GM08714 (cell line): ENCODE measurements around the gene KDM4C.

Experiments used
- H3K4me3 ChIP-seq: fragments of 200-500 bp; sonication (Bioruptor generic); 2 replicates; pipeline ENCODE4 v1.5.1; 2014; ENCODE audit warnings: mild to moderate bottlenecking, low read length, inconsistent platforms
- ZNF274 ChIP-seq: IDR thresholded peaks from 2 replicates; pipeline ENCODE4 v1.6.1; 2012; ENCODE audit warnings: mild to moderate bottlenecking, low read depth, low read length

The KDM4C gene

GRCh38 chr9:6927838-6928237 lies 170.1 kb downstream of the KDM4C start:
- no peak overlapping the region for H3K4me3 ChIP-seq
- TF ChIP-seq ZNF274 = no peak

- no peak for TF ChIP-seq ZNF274
- no peak overlapping the region for H3K4me3 ChIP-seq
Observed at GRCh38 chr9:6928863-6929262, 171.1 kb downstream of the KDM4C start.

GRCh38 chr9:6929441-6930215 lies 171.9 kb downstream of the KDM4C start:
- H3K4me3 ChIP-seq = no peak overlapping the region
- no peak for TF ChIP-seq ZNF274

- H3K4me3 ChIP-seq = no peak overlapping the region
- no peak for TF ChIP-seq ZNF274
Observed at GRCh38 chr9:6930827-6931226, 173.1 kb downstream of the KDM4C start.

GRCh38 chr9:6931913-6932312 lies 174.1 kb downstream of the KDM4C start:
- no peak for TF ChIP-seq ZNF274
- H3K4me3 ChIP-seq = no peak overlapping the region

- no peak overlapping the region for H3K4me3 ChIP-seq
- no peak for TF ChIP-seq ZNF274
Observed at GRCh38 chr9:6936103-6936502, 178.3 kb downstream of the KDM4C start.

GRCh38 chr9:6937209-6937608 lies 179.4 kb downstream of the KDM4C start:
- TF ChIP-seq ZNF274 = no peak
- H3K4me3 ChIP-seq = no peak overlapping the region

GRCh38 chr9:6938447-6938846 lies 180.7 kb downstream of the KDM4C start:
- TF ChIP-seq ZNF274 = no peak
- no peak overlapping the region for H3K4me3 ChIP-seq

GRCh38 chr9:6938873-6939272 lies 181.1 kb downstream of the KDM4C start:
- H3K4me3 ChIP-seq = no peak overlapping the region
- no peak for TF ChIP-seq ZNF274

GRCh38 chr9:6941501-6941900 lies 183.7 kb downstream of the KDM4C start:
- TF ChIP-seq ZNF274 = no peak
- H3K4me3 ChIP-seq = no peak overlapping the region

- H3K4me3 ChIP-seq = no peak overlapping the region
- TF ChIP-seq ZNF274 = no peak
Observed at GRCh38 chr9:6942406-6942805, 184.6 kb downstream of the KDM4C start.

- H3K4me3 ChIP-seq = no peak overlapping the region
- TF ChIP-seq ZNF274 = no peak
Observed at GRCh38 chr9:6943293-6943692, 185.5 kb downstream of the KDM4C start.

- H3K4me3 ChIP-seq = no peak overlapping the region
- no peak for TF ChIP-seq ZNF274
Observed at GRCh38 chr9:6944093-6944551, 186.3 kb downstream of the KDM4C start.

- no peak overlapping the region for H3K4me3 ChIP-seq
- no peak for TF ChIP-seq ZNF274
Observed at GRCh38 chr9:6944896-6945295, 187.1 kb downstream of the KDM4C start.

- no peak overlapping the region for H3K4me3 ChIP-seq
- no peak for TF ChIP-seq ZNF274
Observed at GRCh38 chr9:6945816-6946215, 188.0 kb downstream of the KDM4C start.
